Lung (tissue), 12 donors: ENCODE data around the gene FYB1. TPM values are rescaled to one million over a fixed set of nuclear protein-coding genes. Genes with fewer than 3 reads are reported as not detected.
A peak's percentile ranks its signal among the peaks of the same experiment; 100 is the strongest.

Experiments used
- ATAC-seq: fragments of 200-7000 bp; cut with Tn5 transposase; one replicate; pipeline ENCODE4 v1.9.1; 2020; ENCODE audit warnings: moderate number of reproducible peaks; ENCODE audit not compliant: insufficient read depth, low FRiP score
- DNase-seq, 3 donors: peaks; one replicate each; pipeline ENCODE4 v3.0.0-alpha.2; 2013 to 2017
- H3K27ac ChIP-seq, 2 donors: one replicate each; pipeline ENCODE4 v1.5.1; 2013; ENCODE audit warnings: mild to moderate bottlenecking in 2 of 2, moderate library complexity in 2 of 2, control low read depth in 1 of 2, inconsistent platforms in 1 of 2, low read depth in 1 of 2, low read length in 1 of 2
- H3K27me3 ChIP-seq, 3 donors: one replicate each; pipeline ENCODE4 v1.5.1; 2013; ENCODE audit warnings: low read length in 2 of 3; ENCODE audit not compliant: control insufficient read depth in 3 of 3, insufficient read depth in 3 of 3
- H3K36me3 ChIP-seq, 4 donors: one replicate each; pipeline ENCODE4 v1.5.1; 2013; ENCODE audit warnings: low read length in 4 of 4, mild to moderate bottlenecking in 1 of 4, moderate library complexity in 1 of 4; ENCODE audit not compliant: control insufficient read depth in 4 of 4, insufficient read depth in 4 of 4
- H3K4me1 ChIP-seq, 5 donors: one replicate each; pipeline ENCODE4 v1.5.1; 2013; ENCODE audit warnings: low read length in 5 of 5, mild to moderate bottlenecking in 2 of 5, moderate library complexity in 1 of 5; ENCODE audit not compliant: control insufficient read depth in 5 of 5, insufficient read depth in 5 of 5
- H3K4me3 ChIP-seq: one replicate; pipeline ENCODE4 v1.5.1; 2013; ENCODE audit warnings: mild to moderate bottlenecking, control low read depth, moderate library complexity
- H3K9ac ChIP-seq, 2 donors: one replicate each; pipeline ENCODE4 v1.5.1; 2013; ENCODE audit warnings: low read length in 2 of 2, control low read depth in 1 of 2; ENCODE audit not compliant: insufficient read depth in 1 of 2
- H3K9me3 ChIP-seq, 4 donors: one replicate each; pipeline ENCODE4 v1.5.1; 2013; ENCODE audit warnings: low read length in 3 of 4, mild to moderate bottlenecking in 1 of 4, moderate library complexity in 1 of 4; ENCODE audit not compliant: control insufficient read depth in 4 of 4, insufficient read depth in 3 of 4
- CTCF ChIP-seq: IDR thresholded peaks from 2 replicates; pipeline ENCODE4 v1.5.1; 2012; ENCODE audit warnings: mild to moderate bottlenecking; ENCODE audit errors: control extremely low read depth, extremely low read depth
- WGBS, 2 donors: extraction: QIAGEN DNeasy Blood & Tissue Kit; methylation state at CpG; one replicate each; pipeline ENCODE4 v1.1.7; 2013; 5-methylcytosine and 5-hydroxymethylcytosine counted together
- polyA plus RNA-seq, 2 donors: library from polyadenylated mRNA; stranded (reverse); fragments of 200-250 nt; gene quantifications; one replicate each; pipeline ENCODE4 v1.2.1, GENCODE V29; 2013
- total RNA-seq, 2 donors: library from RNA; depleted of rRNA in 1 of 2; stranded (reverse); fragments of >200 nt in 1 of 2; gene quantifications; one replicate each; pipeline ENCODE4 v1.2.1, GENCODE V29; 2014 to 2021
- donor health status: control.
- donor health status: control.
- donor health status: Bipolar disorder and iron deficiency.
- donor health status: healthy.
- donor health status: DM: yes; HTN: yes; CAD: no.

The FYB1 gene
- total and polyA plus RNA-seq, 4 donors, result 4.5 to 51.4 (median 32.5) TPM

GRCh38 chr5:39256477-39257235 is 37.3 kb upstream of the FYB1 start:
- no peak for TF ChIP-seq CTCF
- Histone ChIP-seq H3K4me1 (no peaks in the 10 kb centered on the region), H3K4me3 (no peak overlapping the region), H3K36me3 (no peaks in the 10 kb centered on the region), H3K27ac (no peak overlapping the region), H3K27me3 (no peaks in the 10 kb centered on the region), H3K9ac (no peak overlapping the region), H3K9me3 (peaks cover 0 to 2% (median 0%) of the 10 kb centered on the region in 4 donors)
- no peak for DNase-seq
- ATAC-seq, result peak; percentile 66
- 28 to 38% methylated on average over 4 of the region's 4 CpGs for WGBS, 2 donors

- Histone ChIP-seq H3K9me3 (peaks cover 0 to 2% (median 0%) of the 10 kb centered on the region in 4 donors), H3K4me1 (no peaks in the 10 kb centered on the region), H3K36me3 (no peaks in the 10 kb centered on the region), H3K9ac (no peak overlapping the region), H3K4me3 (no peak overlapping the region), H3K27me3 (no peaks in the 10 kb centered on the region), H3K27ac (no peak overlapping the region)
- no peak for TF ChIP-seq CTCF
- ATAC-seq (no peak), DNase-seq (no peak)
- 90 to 94% methylated on average over 2 of the region's 2 CpGs for WGBS, 2 donors
Measured at GRCh38 chr5:39255406-39255805, 36.0 kb upstream of the FYB1 start.

GRCh38 chr5:39254671-39255070 is 35.3 kb upstream of the FYB1 start:
- H3K9me3 ChIP-seq, result peaks cover 0 to 2% (median 0%) of the 10 kb centered on the region in 4 donors
- no peak overlapping the region for H3K27ac ChIP-seq
- no peaks in the 10 kb centered on the region for H3K27me3 ChIP-seq
- no peak overlapping the region for H3K4me3 ChIP-seq
- no peaks in the 10 kb centered on the region for H3K36me3 ChIP-seq
- TF ChIP-seq CTCF, result no peak
- DNase-seq (no peak), ATAC-seq (no peak)
- no peaks in the 10 kb centered on the region for H3K4me1 ChIP-seq
- H3K9ac ChIP-seq, result no peak overlapping the region

- no peak for ATAC-seq
- no peak overlapping the region for H3K27ac ChIP-seq
Measured at GRCh38 chr5:39253196-39253595, 33.8 kb upstream of the FYB1 start.

More at GRCh38 chr5:39253196-39253595, 33.8 kb upstream of the FYB1 start:
- Histone ChIP-seq H3K9ac (no peak overlapping the region), H3K27me3 (no peaks in the 10 kb centered on the region), H3K4me3 (no peak overlapping the region), H3K9me3 (no peaks in the 10 kb centered on the region), H3K36me3 (peaks cover 0 to 2% (median 0%) of the 10 kb centered on the region in 4 donors), H3K4me1 (no peaks in the 10 kb centered on the region)
- no peak for TF ChIP-seq CTCF
- no peak for DNase-seq
